Heart left ventricle (tissue), 13 donors: Measurements from ENCODE around the gene TASP1.

ENCODE experiments used
- CTCF ChIP-seq, 12 donors: fragments of 200-600 bp; sonication (generic) in 4 of 12; IDR thresholded peaks; one replicate each; pipeline versions ENCODE4 v1.5.0 to v1.8.0; 2018 to 2022; ENCODE audit warnings: antibody characterized with exemption in 12 of 12, mild to moderate bottlenecking in 5 of 12
- POLR2A ChIP-seq, 2 donors: fragments of 450-650 bp; IDR thresholded peaks; one replicate each; pipeline ENCODE4 v1.6.1; 2017; ENCODE audit warnings: antibody characterized with exemption in 2 of 2, mild to moderate bottlenecking in 2 of 2, moderate library complexity in 2 of 2
- donor health status: ischemic (EF 13 %, LVEDD 7.1; RV severe dilation, severe dysfunction).
- donor health status: DM: no; HTN: yes; CAD: no.
- donor health status: DM: no; HTN: no; CAD: no.
- donor health status: ischemic (EF 25% LVEDD 6.9; RV normal size, moderate dysfunction).
- donor health status: ischemic (EF 25% LVEDD 5.7; RV mildly dilated, moderate dysfunction).
- donor health status: ischemic (EF 35%, LVEDD 5.7; RV mildly dilated, moderate dysfunction).
- donor health status: nonischemic (EF 11% LVEDD 7.7; RV severe dilation, severe dysfunction).
- donor health status: DM: yes; HTN: yes; CAD: no.
- donor health status: PGD.
- donor health status: ischemic (EF 29% LVEDD 5.4; RV normal size, mild dysfunction).
- donor health status: nonischemic (EF 23%, LVEDD 6.1; RV moderate dilation, normal function).

GRCh38 chr20:13571662-13572061, 67.1 kb downstream of the TASP1 start:
- TF ChIP-seq CTCF (IDR thresholded peaks at IDR 0.05) (no peak), POLR2A (IDR thresholded peaks at IDR 0.05) (no peak)
